Calu3 (cell line): Measurements from ENCODE around the gene GSDMA. TPM values are rescaled to one million over a fixed set of nuclear protein-coding genes. Genes with fewer than 3 reads are reported as not detected.

Source experiments
- BruUV-seq: library from RNA; stranded (reverse); fragments of 400-500 nt; replicated peaks from 2 replicates; lab custom pipeline; 2021; lab: Mats Ljungman, UMichigan
- CTCF ChIA-PET: fragments of 300-600 bp; sonication (Branson Sonifier 250); formaldehyde crosslinking; loops from one replicate; lab custom pipeline; 2022; ENCODE audit warnings: antibody characterized with exemption; lab: Charles Lee
- DNase-seq: peaks from one replicate; pipeline ENCODE4 v3.0.0; 2022
- H3K27ac Mint-ChIP-seq: one replicate; pipeline ENCODE4 v1.8.0; 2022; ENCODE audit warnings: mixed read lengths; ENCODE audit not compliant: unreplicated experiment
- H3K27me3 Mint-ChIP-seq: one replicate; pipeline ENCODE4 v1.8.0; 2022; ENCODE audit warnings: mixed read lengths; ENCODE audit not compliant: unreplicated experiment
- H3K36me3 Mint-ChIP-seq: one replicate; pipeline ENCODE4 v1.8.0; 2022; ENCODE audit warnings: mild to moderate bottlenecking, moderate library complexity, mixed read lengths; ENCODE audit not compliant: insufficient read depth, unreplicated experiment
- H3K4me1 Mint-ChIP-seq: one replicate; pipeline ENCODE4 v1.8.0; 2022; ENCODE audit warnings: mild to moderate bottlenecking, low read depth, mixed read lengths; ENCODE audit not compliant: unreplicated experiment
- H3K4me3 Mint-ChIP-seq: one replicate; pipeline ENCODE4 v1.8.0; 2022; ENCODE audit warnings: mild to moderate bottlenecking, low read depth, moderate library complexity, mixed read lengths; ENCODE audit not compliant: unreplicated experiment
- H3K9me3 Mint-ChIP-seq: one replicate; pipeline ENCODE4 v1.8.0; 2022; ENCODE audit warnings: low read depth, mixed read lengths; ENCODE audit not compliant: unreplicated experiment
- intact Hi-C: fragments of 100-400 bp; cut with micrococcal nuclease; formaldehyde crosslinking; loops from one replicate; pipeline ENCODE4 v1.10.0; 2022; ENCODE audit not compliant: unreplicated experiment
- total RNA-seq: library from RNA; stranded (reverse); gene quantifications from 2 replicates; pipeline ENCODE4 v1.2.3, GENCODE V29; 2022
- TF ChIP-seq, protein P1 (sequence below): fragments of 200-600 bp; IDR thresholded peaks from one replicate; pipeline ENCODE4 v1.8.0; 2022; ENCODE audit warnings: antibody characterized with exemption; ENCODE audit not compliant: unreplicated experiment

Gene GSDMA
- total RNA-seq, 1 experiment from 2014 or later, result 0.33 TPM

- H3K4me1 Mint-ChIP-seq, result peaks cover 44% of the 10 kb centered on the region
- peaks cover 90% of the 10 kb centered on the region for H3K36me3 Mint-ChIP-seq
- BruUV-seq, result no TSS peak
- intact Hi-C loops, result loop anchor here (10.0 kb wide), 1 partner anchor 362 kb away; the partner anchor contains the start of gene CDC6
- DNase-seq, result no peak
- H3K27me3 Mint-ChIP-seq, result no peaks in the 10 kb centered on the region
- CTCF ChIA-PET, result interaction anchor here (0.9 to 109.6 kb wide), 29 partner anchors 13 to 318 kb away, joined by 3 to 8195 read pairs (median 14); partner anchors contain the start of genes CSF3, ERBB2, GRB7 and GSDMA
- H3K4me3 Mint-ChIP-seq, result no peak overlapping the region
- TF ChIP-seq, protein P1, sequence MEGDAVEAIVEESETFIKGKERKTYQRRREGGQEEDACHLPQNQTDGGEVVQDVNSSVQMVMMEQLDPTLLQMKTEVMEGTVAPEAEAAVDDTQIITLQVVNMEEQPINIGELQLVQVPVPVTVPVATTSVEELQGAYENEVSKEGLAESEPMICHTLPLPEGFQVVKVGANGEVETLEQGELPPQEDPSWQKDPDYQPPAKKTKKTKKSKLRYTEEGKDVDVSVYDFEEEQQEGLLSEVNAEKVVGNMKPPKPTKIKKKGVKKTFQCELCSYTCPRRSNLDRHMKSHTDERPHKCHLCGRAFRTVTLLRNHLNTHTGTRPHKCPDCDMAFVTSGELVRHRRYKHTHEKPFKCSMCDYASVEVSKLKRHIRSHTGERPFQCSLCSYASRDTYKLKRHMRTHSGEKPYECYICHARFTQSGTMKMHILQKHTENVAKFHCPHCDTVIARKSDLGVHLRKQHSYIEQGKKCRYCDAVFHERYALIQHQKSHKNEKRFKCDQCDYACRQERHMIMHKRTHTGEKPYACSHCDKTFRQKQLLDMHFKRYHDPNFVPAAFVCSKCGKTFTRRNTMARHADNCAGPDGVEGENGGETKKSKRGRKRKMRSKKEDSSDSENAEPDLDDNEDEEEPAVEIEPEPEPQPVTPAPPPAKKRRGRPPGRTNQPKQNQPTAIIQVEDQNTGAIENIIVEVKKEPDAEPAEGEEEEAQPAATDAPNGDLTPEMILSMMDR, result no peak
- H3K27ac Mint-ChIP-seq, result no peak overlapping the region
- H3K9me3 Mint-ChIP-seq, result no peaks in the 10 kb centered on the region
Observed at GRCh38 chr17:39923230-39923629, 39.6 kb upstream of the GSDMA start.

- no peaks in the 10 kb centered on the region for H3K9me3 Mint-ChIP-seq
- DNase-seq, result peak; percentile 66
- H3K27me3 Mint-ChIP-seq, result no peaks in the 10 kb centered on the region
- CTCF ChIA-PET, result interaction anchor here (0.6 to 109.6 kb wide), 32 partner anchors 12 to 494 kb away, joined by 3 to 8195 read pairs (median 12); partner anchors contain the start of genes CSF3, ERBB2, GRB7 and GSDMA
- H3K4me1 Mint-ChIP-seq, result peaks cover 47% of the 10 kb centered on the region
- no TSS peak for BruUV-seq
- no peak overlapping the region for H3K4me3 Mint-ChIP-seq
- peaks cover 90% of the 10 kb centered on the region for H3K36me3 Mint-ChIP-seq
- intact Hi-C loops, result loop anchor here (10.0 kb wide), 1 partner anchor 361 kb away; the partner anchor contains the start of gene CDC6
- no peak overlapping the region for H3K27ac Mint-ChIP-seq
- TF ChIP-seq, protein P1, result no peak
Observed at GRCh38 chr17:39923836-39924690, 38.7 kb upstream of the GSDMA start.

- Mint-ChIP-seq H3K4me1 (peaks cover 54% of the 10 kb centered on the region), H3K4me3 (no peak overlapping the region), H3K36me3 (peaks cover 91% of the 10 kb centered on the region), H3K27me3 (no peaks in the 10 kb centered on the region), H3K9me3 (no peaks in the 10 kb centered on the region), H3K27ac (no peak overlapping the region)
- TF ChIP-seq, protein P1, result no peak
- intact Hi-C loops, result loop anchor here (5.0 to 10.0 kb wide), 2 partner anchors 360 to 493 kb away; partner anchors contain the start of genes CDC6 and TOP2A
- no TSS peak for BruUV-seq
- CTCF ChIA-PET, result interaction anchor here (0.5 to 109.6 kb wide), 28 partner anchors 11 to 493 kb away, joined by 3 to 8195 read pairs (median 11); partner anchors contain the start of genes CSF3, ERBB2, GRB7 and GSDMA
- no peak for DNase-seq
Observed at GRCh38 chr17:39924691-39925055, 38.1 kb upstream of the GSDMA start.

DNA sequence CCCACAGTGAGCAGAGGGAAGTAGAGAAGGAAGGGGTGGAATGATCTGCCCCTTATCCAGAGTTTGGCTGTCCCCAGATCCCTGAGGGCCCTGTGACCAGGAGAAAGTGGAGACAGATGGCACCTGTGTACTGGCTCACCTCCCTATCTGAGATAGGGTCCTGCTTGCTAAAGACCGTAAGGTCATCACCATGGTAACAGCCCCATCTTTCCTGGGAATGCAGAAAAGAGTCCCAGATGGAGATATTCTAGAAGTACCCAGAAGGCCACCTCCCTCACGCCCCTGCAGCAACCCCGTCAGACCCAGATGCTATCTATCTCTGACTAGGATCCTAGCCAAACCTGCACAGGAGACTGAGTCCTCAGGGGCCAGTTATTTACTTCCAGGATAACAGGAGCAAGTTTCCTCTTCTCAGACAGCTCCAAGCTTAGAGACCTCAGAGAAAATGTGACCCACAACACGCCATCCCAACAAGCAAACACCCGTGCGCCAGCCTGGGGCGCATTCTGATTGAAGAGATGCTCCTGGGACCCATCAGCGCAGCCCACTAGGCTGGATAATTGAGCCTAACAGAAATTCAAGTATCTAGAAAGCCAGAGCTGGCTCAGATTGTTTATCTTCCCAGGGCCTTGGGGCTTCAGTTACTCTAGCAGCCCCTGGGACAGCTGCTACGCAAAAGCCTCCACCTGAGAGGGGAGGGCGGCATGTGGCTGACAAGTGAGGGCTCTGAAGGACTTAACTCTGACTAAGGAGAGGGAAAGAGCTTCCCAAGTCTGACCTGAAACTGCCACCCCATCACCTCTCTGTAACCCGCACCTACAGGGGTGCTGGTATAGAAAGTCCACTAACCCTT lies 37.3 kb upstream of the GSDMA start:
- peak; percentile 72 for DNase-seq
- peak overlapping the region; percentile 66 for H3K27ac Mint-ChIP-seq
- intact Hi-C loops, result loop anchor here (5.0 to 10.0 kb wide), 2 partner anchors 359 to 492 kb away; partner anchors contain the start of genes CDC6 and TOP2A
- H3K27me3 Mint-ChIP-seq, result no peaks in the 10 kb centered on the region
- H3K9me3 Mint-ChIP-seq, result no peaks in the 10 kb centered on the region
- CTCF ChIA-PET, result interaction anchor here (0.5 to 109.6 kb wide), 46 partner anchors 11 to 673 kb away, joined by 3 to 8195 read pairs (median 10); partner anchors contain the start of genes CSF3, ERBB2, GRB7 and GSDMA
- peaks cover 60% of the 10 kb centered on the region for H3K4me1 Mint-ChIP-seq
- peak overlapping the region; percentile 74 for H3K4me3 Mint-ChIP-seq
- peaks cover 90% of the 10 kb centered on the region for H3K36me3 Mint-ChIP-seq
- BruUV-seq, result no TSS peak
- TF ChIP-seq, protein P1, result no peak
